ENCODE data around the gene SYN1.

Gene SYN1

GRCh38 chrX:47590984-47591383 lies 28.7 kb downstream of the SYN1 start:
- no peak overlapping the region for H3K27ac ChIP-seq (ENCODE audit: low read length)
- no peaks in the 10 kb centered on the region for H3K27me3 ChIP-seq (ENCODE audit: low read depth, low read length)
- H2AFZ ChIP-seq (ENCODE audit: low read depth, low read length), result no peak overlapping the region
- no peaks in the 10 kb centered on the region for H3K4me1 ChIP-seq (ENCODE audit: low read length)
- no peak overlapping the region for H3K4me2 ChIP-seq (ENCODE audit: low read length)
- no peaks in the 10 kb centered on the region for H4K20me1 ChIP-seq (ENCODE audit: insufficient read depth, low read length)
- no peaks in the 10 kb centered on the region for H3K79me2 ChIP-seq (ENCODE audit: low read length)
- H3K4me3 ChIP-seq (ENCODE audit: low read length), result no peak overlapping the region
- no peaks in the 10 kb centered on the region for H3K9me3 ChIP-seq (ENCODE audit: insufficient read depth, low read length)
- H3K36me3 ChIP-seq (replicated peaks; ENCODE audit: low read depth, low read length), result no peaks in the 10 kb centered on the region
- no peak for TF ChIP-seq EZH2phosphoT487 (IDR thresholded peaks at IDR 0.05; ENCODE audit: low read depth)
- H3K9ac ChIP-seq (ENCODE audit: low read length), result no peak overlapping the region

GRCh38 chrX:47587906-47588735 lies 31.5 kb downstream of the SYN1 start:
- Histone ChIP-seq H3K79me2 (ENCODE audit: low read length) (no peaks in the 10 kb centered on the region), H3K4me1 (ENCODE audit: low read length) (no peaks in the 10 kb centered on the region), H3K27me3 (ENCODE audit: low read depth, low read length) (no peaks in the 10 kb centered on the region), H3K9me3 (ENCODE audit: insufficient read depth, low read length) (no peaks in the 10 kb centered on the region), H3K4me2 (ENCODE audit: low read length) (no peak overlapping the region), H3K9ac (ENCODE audit: low read length) (no peak overlapping the region), H3K27ac (ENCODE audit: low read length) (no peak overlapping the region), H4K20me1 (ENCODE audit: insufficient read depth, low read length) (no peaks in the 10 kb centered on the region), H3K4me3 (ENCODE audit: low read length) (no peak overlapping the region), H2AFZ (ENCODE audit: low read depth, low read length) (no peak overlapping the region), H3K36me3 (replicated peaks; ENCODE audit: low read depth, low read length) (no peaks in the 10 kb centered on the region)
- no peak for TF ChIP-seq CTCF (IDR thresholded peaks at IDR 0.05; ENCODE audit: low read depth, low read length)
- TF ChIP-seq EZH2phosphoT487 (IDR thresholded peaks at IDR 0.05; ENCODE audit: low read depth), result no peak

DNA sequence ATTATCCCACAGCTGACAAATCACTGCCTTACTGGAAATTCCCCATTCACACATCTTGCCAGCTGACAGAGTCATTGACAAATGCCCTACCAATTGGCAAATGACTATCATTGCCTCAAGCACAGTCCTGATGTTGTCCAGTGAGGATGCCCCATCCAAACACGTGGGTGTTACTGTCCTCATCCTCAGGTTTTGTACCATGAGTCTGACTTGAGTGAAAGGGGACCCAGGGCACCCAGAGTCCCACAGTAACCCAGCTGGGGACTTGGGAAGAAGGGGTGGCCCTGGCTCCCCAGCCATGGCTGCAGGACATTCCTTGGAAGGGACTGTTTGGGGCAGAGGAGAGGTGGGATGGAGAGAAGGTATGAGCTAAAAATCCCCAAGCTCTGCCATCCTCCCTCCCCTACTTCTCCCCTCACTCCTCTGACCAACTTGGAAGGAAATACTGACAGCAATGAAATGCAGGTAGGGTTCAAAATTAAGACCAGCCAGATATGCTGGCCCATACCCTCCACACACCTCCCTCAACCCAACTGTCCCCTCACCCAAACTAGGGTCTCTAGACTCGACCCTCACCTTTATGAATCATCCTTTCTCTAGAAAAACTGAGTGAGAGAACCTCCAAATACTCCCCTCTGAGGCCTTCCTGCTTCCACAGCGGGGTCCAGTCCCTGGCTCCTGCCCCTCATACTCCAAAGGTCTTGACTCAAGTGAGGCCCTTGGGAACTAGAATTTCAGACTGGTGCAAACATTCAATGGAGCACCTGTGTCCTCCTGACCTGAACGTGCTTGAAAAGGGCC lies 32.4 kb downstream of the SYN1 start:
- H3K9me3 ChIP-seq (ENCODE audit: insufficient read depth, low read length), result no peaks in the 10 kb centered on the region
- H3K4me3 ChIP-seq (ENCODE audit: low read length), result no peak overlapping the region
- no peaks in the 10 kb centered on the region for H3K4me1 ChIP-seq (ENCODE audit: low read length)
- H3K36me3 ChIP-seq (replicated peaks; ENCODE audit: low read depth, low read length), result no peaks in the 10 kb centered on the region
- no peak overlapping the region for H3K9ac ChIP-seq (ENCODE audit: low read length)
- H2AFZ ChIP-seq (ENCODE audit: low read depth, low read length), result no peak overlapping the region
- H3K27ac ChIP-seq (ENCODE audit: low read length), result no peak overlapping the region
- H3K79me2 ChIP-seq (ENCODE audit: low read length), result no peaks in the 10 kb centered on the region
- TF ChIP-seq EZH2phosphoT487 (IDR thresholded peaks at IDR 0.05; ENCODE audit: low read depth), result no peak
- no peak for TF ChIP-seq CTCF (IDR thresholded peaks at IDR 0.05; ENCODE audit: low read depth, low read length)
- H3K4me2 ChIP-seq (ENCODE audit: low read length), result no peak overlapping the region
- no peaks in the 10 kb centered on the region for H3K27me3 ChIP-seq (ENCODE audit: low read depth, low read length)
- no peaks in the 10 kb centered on the region for H4K20me1 ChIP-seq (ENCODE audit: insufficient read depth, low read length)

- Histone ChIP-seq H3K27ac (ENCODE audit: low read length) (no peak overlapping the region), H3K4me2 (ENCODE audit: low read length) (no peak overlapping the region), H3K79me2 (ENCODE audit: low read length) (no peaks in the 10 kb centered on the region), H3K4me3 (ENCODE audit: low read length) (no peak overlapping the region), H3K4me1 (ENCODE audit: low read length) (peaks cover 8% of the 10 kb centered on the region), H3K36me3 (replicated peaks; ENCODE audit: low read depth, low read length) (no peaks in the 10 kb centered on the region), H4K20me1 (ENCODE audit: insufficient read depth, low read length) (no peaks in the 10 kb centered on the region), H2AFZ (ENCODE audit: low read depth, low read length) (no peak overlapping the region), H3K9ac (ENCODE audit: low read length) (no peak overlapping the region), H3K9me3 (ENCODE audit: insufficient read depth, low read length) (no peaks in the 10 kb centered on the region), H3K27me3 (ENCODE audit: low read depth, low read length) (no peaks in the 10 kb centered on the region)
- TF ChIP-seq EZH2phosphoT487 (IDR thresholded peaks at IDR 0.05; ENCODE audit: low read depth), result no peak
- no peak for TF ChIP-seq CTCF (IDR thresholded peaks at IDR 0.05; ENCODE audit: low read depth, low read length)
These were observed 33.4 kb downstream of the SYN1 start for GRCh38 chrX:47586043-47586787.
